HEK293T (cell line): ENCODE results near the gene GRM7.
A peak's percentile ranks its signal among the peaks of the same experiment; 100 is the strongest.

Source experiments
- CTCF ChIA-PET: fragments of 350-600 bp; formaldehyde crosslinking; extraction: SDS; loops from one replicate; lab custom pipeline; 2021; ENCODE audit warnings: antibody characterized with exemption, inconsistent platforms; lab: Yijun Ruan, JAX
- POLR2A ChIA-PET: fragments of 350-600 bp; formaldehyde crosslinking; extraction: SDS; loops from one replicate; lab custom pipeline; 2020; ENCODE audit warnings: antibody characterized with exemption, inconsistent platforms; lab: Yijun Ruan, JAX
- DNase-seq: peaks from one replicate; pipeline ENCODE4 v3.0.0; 2012; ENCODE audit warnings: mixed read lengths; ENCODE audit errors: extremely low spot score
- ARNT ChIP-seq: fragments of 450-650 bp; IDR thresholded peaks from 2 replicates; pipeline ENCODE4 v1.6.1; 2017; ENCODE audit warnings: mild to moderate bottlenecking
- BHLHE40 ChIP-seq: fragments of 450-650 bp; IDR thresholded peaks from 2 replicates; pipeline ENCODE4 v1.6.1; 2016; ENCODE audit warnings: mild to moderate bottlenecking, moderate library complexity, borderline replicate concordance
- CTBP1 ChIP-seq: fragments of 450-650 bp; IDR thresholded peaks from 2 replicates; pipeline ENCODE4 v1.6.1; 2016; ENCODE audit warnings: borderline replicate concordance
- ELF4 ChIP-seq: fragments of 450-650 bp; IDR thresholded peaks from 2 replicates; pipeline ENCODE4 v1.6.1; 2017; ENCODE audit warnings: antibody characterized with exemption
- FOXA1 ChIP-seq: fragments of 450-650 bp; IDR thresholded peaks from 2 replicates; pipeline ENCODE4 v1.6.1; 2016; ENCODE audit warnings: mild to moderate bottlenecking
- FOXK2 ChIP-seq: fragments of 450-650 bp; IDR thresholded peaks from 2 replicates; pipeline ENCODE4 v1.6.1; 2016; ENCODE audit warnings: mild to moderate bottlenecking
- FOXM1 ChIP-seq: fragments of 450-650 bp; IDR thresholded peaks from 2 replicates; pipeline ENCODE4 v1.6.1; 2017; ENCODE audit warnings: mild to moderate bottlenecking, borderline replicate concordance
- HDGF ChIP-seq: fragments of 450-650 bp; IDR thresholded peaks from 2 replicates; pipeline ENCODE4 v1.6.1; 2017; ENCODE audit warnings: antibody characterized with exemption, borderline replicate concordance
- L3MBTL2 ChIP-seq: fragments of 450-650 bp; conservative IDR thresholded peaks from 2 replicates; pipeline ENCODE4 v1.6.1; 2016; ENCODE audit warnings: mild to moderate bottlenecking
- LEF1 ChIP-seq: fragments of 450-650 bp; IDR thresholded peaks from 2 replicates; pipeline ENCODE4 v1.6.1; 2017; ENCODE audit warnings: mild to moderate bottlenecking, borderline replicate concordance
- NFRKB ChIP-seq: fragments of 450-650 bp; IDR thresholded peaks from 2 replicates; pipeline ENCODE4 v1.6.1; 2016; ENCODE audit warnings: mild to moderate bottlenecking, moderate library complexity
- SP1 ChIP-seq: fragments of 450-650 bp; IDR thresholded peaks from 2 replicates; pipeline ENCODE4 v1.6.1; 2017
- SUZ12 ChIP-seq: fragments of 450-650 bp; IDR thresholded peaks from 2 replicates; pipeline ENCODE4 v1.6.1; 2016; ENCODE audit warnings: mild to moderate bottlenecking
- TARDBP ChIP-seq: fragments of 450-650 bp; IDR thresholded peaks from 2 replicates; pipeline ENCODE4 v1.6.1; 2016
- ZNF384 ChIP-seq: fragments of 450-650 bp; IDR thresholded peaks from 2 replicates; pipeline ENCODE4 v1.6.1; 2016
- TF ChIP-seq, protein P1 (sequence below): fragments of 450-650 bp; IDR thresholded peaks from 2 replicates; pipeline ENCODE4 v1.6.1; 2016

GRM7 gene

GRCh38 chr3:7112523-7113056, 251.7 kb downstream of the GRM7 start:
- CTCF ChIA-PET: no interaction called here
- TF ChIP-seq ZNF384 (no peak), HDGF (no peak), NFRKB (no peak), ARNT (no peak), LEF1 (no peak), FOXK2 (no peak), FOXM1 (no peak), ELF4 (no peak), SUZ12 (no peak), SP1 (no peak), BHLHE40 (no peak), L3MBTL2 (no peak)
- DNase-seq: no peak
- POLR2A ChIA-PET: no interaction called here

- DNase-seq: peak; percentile 26
- TF ChIP-seq ZNF384: no peak
- TF ChIP-seq FOXM1: no peak
- no peak for TF ChIP-seq SUZ12
- TF ChIP-seq LEF1: no peak
- TF ChIP-seq L3MBTL2: no peak
- no peak for TF ChIP-seq FOXA1
- no peak for TF ChIP-seq CTBP1
- no peak for TF ChIP-seq HDGF
- TF ChIP-seq BHLHE40: no peak
- no peak for TF ChIP-seq FOXK2
- TF ChIP-seq, protein P1, sequence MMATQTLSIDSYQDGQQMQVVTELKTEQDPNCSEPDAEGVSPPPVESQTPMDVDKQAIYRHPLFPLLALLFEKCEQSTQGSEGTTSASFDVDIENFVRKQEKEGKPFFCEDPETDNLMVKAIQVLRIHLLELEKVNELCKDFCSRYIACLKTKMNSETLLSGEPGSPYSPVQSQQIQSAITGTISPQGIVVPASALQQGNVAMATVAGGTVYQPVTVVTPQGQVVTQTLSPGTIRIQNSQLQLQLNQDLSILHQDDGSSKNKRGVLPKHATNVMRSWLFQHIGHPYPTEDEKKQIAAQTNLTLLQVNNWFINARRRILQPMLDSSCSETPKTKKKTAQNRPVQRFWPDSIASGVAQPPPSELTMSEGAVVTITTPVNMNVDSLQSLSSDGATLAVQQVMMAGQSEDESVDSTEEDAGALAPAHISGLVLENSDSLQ: no peak
- TF ChIP-seq ELF4: no peak
- no peak for TF ChIP-seq ARNT
- no peak for TF ChIP-seq TARDBP
- no peak for TF ChIP-seq NFRKB
- no peak for TF ChIP-seq SP1
- CTCF ChIA-PET: no interaction called here
- POLR2A ChIA-PET: no interaction called here
Measured at GRCh38 chr3:7144697-7145308, 283.9 kb downstream of the GRM7 start.

DNA sequence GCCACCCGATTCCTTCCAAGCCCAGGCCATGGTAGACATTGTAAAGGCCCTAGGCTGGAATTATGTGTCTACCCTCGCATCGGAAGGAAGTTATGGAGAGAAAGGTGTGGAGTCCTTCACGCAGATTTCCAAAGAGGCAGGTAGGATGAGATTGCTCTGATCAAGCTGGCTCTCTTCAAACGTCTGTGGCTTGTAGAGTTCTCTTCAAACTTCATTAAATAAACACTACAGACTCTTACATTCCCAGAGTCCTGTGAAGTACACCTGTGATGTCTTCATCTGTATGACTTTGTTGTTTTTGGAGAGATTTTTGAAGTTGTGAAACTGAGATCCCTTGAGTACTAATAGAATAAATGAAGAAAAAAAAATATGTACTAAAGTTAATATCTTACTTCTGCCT, 285.6 kb downstream of the GRM7 start:
- TF ChIP-seq ZNF384 (no peak), TARDBP (no peak), LEF1 (no peak), SP1 (no peak), BHLHE40 (no peak), FOXM1 (no peak), ARNT (no peak), ELF4 (no peak), L3MBTL2 (no peak), CTBP1 (no peak), HDGF (no peak), FOXK2 (no peak)
- TF ChIP-seq, protein P1: no peak
- DNase-seq: no peak
- CTCF ChIA-PET: interaction anchor here (0.6 kb wide), 1 partner anchor 487 kb away, joined by 3 read pairs; no protein-coding TSS in a partner anchor
- POLR2A ChIA-PET: no interaction called here

DNA sequence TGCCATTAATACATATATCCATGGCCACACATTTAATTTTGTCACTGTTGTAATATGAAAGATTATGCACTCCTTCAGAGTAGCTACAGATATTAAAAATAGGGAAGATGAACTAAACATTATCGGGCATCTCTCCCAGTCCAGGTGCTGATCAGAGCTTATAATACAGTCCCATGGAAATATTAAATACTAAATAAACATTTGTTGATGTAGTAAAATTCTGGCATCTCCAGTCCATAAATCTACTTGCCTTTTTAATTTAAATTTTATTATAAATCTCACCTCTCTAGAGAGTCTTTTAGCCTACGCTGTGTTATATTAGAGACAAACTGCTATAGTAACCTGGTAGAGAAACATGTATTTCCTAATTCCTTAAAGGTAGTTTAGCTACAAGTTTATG, 297.6 kb downstream of the GRM7 start:
- CTCF ChIA-PET: no interaction called here
- DNase-seq: no peak
- no peak for TF ChIP-seq ELF4
- no peak for TF ChIP-seq SUZ12
- TF ChIP-seq FOXM1: no peak
- no peak for TF ChIP-seq ARNT
- TF ChIP-seq, protein P1: no peak
- no peak for TF ChIP-seq FOXA1
- no peak for TF ChIP-seq BHLHE40
- no peak for TF ChIP-seq TARDBP
- TF ChIP-seq CTBP1: no peak
- no peak for TF ChIP-seq SP1
- no peak for TF ChIP-seq NFRKB
- no peak for TF ChIP-seq ZNF384
- POLR2A ChIA-PET: no interaction called here

DNA sequence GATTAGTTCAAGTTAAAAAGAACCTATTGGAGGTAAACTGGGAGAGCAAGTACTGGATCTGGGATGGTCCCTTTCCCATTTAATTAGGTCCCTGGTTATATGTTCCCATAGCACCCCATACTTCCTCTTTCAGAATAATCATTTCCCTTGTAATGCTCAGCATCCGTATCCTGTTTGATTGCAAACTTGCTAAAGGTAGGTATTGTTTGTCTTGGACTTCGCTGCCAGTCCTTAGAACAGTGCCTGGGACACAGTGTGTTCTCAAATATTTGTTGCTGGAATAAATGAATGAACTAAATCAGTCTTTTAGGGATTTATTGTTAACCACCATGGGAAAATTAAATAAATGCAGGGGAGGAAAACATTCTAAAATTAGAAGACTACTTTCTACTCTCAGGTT, 299.8 kb downstream of the GRM7 start:
- ChIA-PET CTCF (interaction anchor here (0.5 kb wide), 1 partner anchor 717 kb away, joined by 5 read pairs; no protein-coding TSS in a partner anchor), POLR2A (no interaction called here)
- DNase-seq: no peak
- no peak for TF ChIP-seq NFRKB
- TF ChIP-seq ELF4: no peak

- CTCF ChIA-PET: no interaction called here
- DNase-seq: no peak
- POLR2A ChIA-PET: no interaction called here
- TF ChIP-seq ELF4 (no peak), FOXA1 (no peak), TARDBP (no peak), ZNF384 (no peak), FOXM1 (no peak), L3MBTL2 (no peak), HDGF (no peak), CTBP1 (no peak), LEF1 (no peak), ARNT (no peak), NFRKB (no peak), FOXK2 (no peak), SUZ12 (no peak), BHLHE40 (no peak), SP1 (no peak)
- TF ChIP-seq, protein P1: no peak
Measured at GRCh38 chr3:7166460-7166859, 305.5 kb downstream of the GRM7 start.
